ENCODE results near the gene LSM12.
"Not testable (repeated sequence)": the region's sequence is repeated elsewhere in the genome, so short reads cannot be mapped to it uniquely, and the experiment has no call there.

GRCh38 chr17:43997180-43997579, 69.3 kb downstream of the LSM12 start:
- not testable (repeated sequence) for TF ChIP-seq POLR2A (IDR thresholded peaks at IDR 0.05)
- TF ChIP-seq, protein P1, sequence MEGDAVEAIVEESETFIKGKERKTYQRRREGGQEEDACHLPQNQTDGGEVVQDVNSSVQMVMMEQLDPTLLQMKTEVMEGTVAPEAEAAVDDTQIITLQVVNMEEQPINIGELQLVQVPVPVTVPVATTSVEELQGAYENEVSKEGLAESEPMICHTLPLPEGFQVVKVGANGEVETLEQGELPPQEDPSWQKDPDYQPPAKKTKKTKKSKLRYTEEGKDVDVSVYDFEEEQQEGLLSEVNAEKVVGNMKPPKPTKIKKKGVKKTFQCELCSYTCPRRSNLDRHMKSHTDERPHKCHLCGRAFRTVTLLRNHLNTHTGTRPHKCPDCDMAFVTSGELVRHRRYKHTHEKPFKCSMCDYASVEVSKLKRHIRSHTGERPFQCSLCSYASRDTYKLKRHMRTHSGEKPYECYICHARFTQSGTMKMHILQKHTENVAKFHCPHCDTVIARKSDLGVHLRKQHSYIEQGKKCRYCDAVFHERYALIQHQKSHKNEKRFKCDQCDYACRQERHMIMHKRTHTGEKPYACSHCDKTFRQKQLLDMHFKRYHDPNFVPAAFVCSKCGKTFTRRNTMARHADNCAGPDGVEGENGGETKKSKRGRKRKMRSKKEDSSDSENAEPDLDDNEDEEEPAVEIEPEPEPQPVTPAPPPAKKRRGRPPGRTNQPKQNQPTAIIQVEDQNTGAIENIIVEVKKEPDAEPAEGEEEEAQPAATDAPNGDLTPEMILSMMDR (IDR thresholded peaks at IDR 0.05), result not testable (repeated sequence)

All from lower leg skin (tissue), 3 donors.